ENCODE results near the gene CCL1. TPM values are rescaled to one million over a fixed set of nuclear protein-coding genes. Genes with fewer than 3 reads are reported as not detected.

Gene CCL1
- total RNA-seq, 1 donor from 2014 or later = not detected

DNA sequence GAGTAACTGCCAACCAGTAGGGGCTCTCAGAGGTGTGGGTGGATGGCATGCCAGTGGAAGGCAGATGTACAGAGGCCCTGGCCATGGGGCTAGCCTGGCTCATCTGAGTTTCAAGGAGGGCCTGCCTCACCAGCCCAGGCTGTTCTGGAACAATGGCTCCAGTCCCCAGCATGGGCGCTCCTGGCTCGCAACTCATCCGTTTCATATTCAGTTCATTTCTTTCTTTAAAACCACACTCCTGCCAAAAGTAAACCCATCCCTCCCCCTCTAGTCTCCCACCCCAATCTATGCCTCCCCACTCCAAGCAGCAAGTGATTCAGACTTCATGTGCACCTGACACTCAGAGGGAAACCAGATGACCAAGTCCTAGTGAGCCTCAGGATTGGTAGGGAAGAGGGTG, 4.4 kb downstream of the CCL1 start:
- Mint-ChIP-seq H3K9me3 (no peaks in the 10 kb centered on the region), H3K4me1 (ENCODE audit: unreplicated experiment) (no peaks in the 10 kb centered on the region), H3K27me3 (peaks cover 35% of the 10 kb centered on the region), H3K36me3 (no peaks in the 10 kb centered on the region), H3K4me3 (no peak overlapping the region), H3K27ac (no peak overlapping the region)
- peak; percentile 51 for DNase-seq (ENCODE audit: extremely low spot score, unreplicated experiment)
- TF ChIP-seq CTCF (conservative IDR thresholded peaks at IDR 0.05) = no peak

DNA sequence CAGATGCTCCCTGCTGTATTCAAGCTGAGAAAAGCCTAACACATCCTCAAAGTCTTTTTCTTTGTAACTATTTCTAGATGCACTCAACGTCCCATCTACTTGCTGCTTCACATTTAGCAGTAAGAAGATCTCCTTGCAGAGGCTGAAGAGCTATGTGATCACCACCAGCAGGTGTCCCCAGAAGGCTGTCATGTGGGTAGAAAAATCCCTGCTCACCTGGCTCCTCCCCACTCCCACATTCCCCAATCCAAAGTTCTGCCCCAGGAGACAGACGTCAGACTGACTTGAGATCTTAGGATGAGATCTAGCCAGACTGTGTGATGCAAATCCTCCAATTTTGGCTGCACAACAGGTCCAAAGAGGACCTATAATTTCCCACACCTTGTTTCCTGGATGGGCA, 5.6 kb downstream of the CCL1 start:
- H3K27ac Mint-ChIP-seq = no peak overlapping the region
- TF ChIP-seq CTCF (conservative IDR thresholded peaks at IDR 0.05) = no peak
- no peaks in the 10 kb centered on the region for H3K9me3 Mint-ChIP-seq
- no peak overlapping the region for H3K4me3 Mint-ChIP-seq
- no peak for DNase-seq (ENCODE audit: extremely low spot score, unreplicated experiment)
- no peaks in the 10 kb centered on the region for H3K4me1 Mint-ChIP-seq (ENCODE audit: unreplicated experiment)
- H3K36me3 Mint-ChIP-seq = no peaks in the 10 kb centered on the region
- peaks cover 27% of the 10 kb centered on the region for H3K27me3 Mint-ChIP-seq

DNA sequence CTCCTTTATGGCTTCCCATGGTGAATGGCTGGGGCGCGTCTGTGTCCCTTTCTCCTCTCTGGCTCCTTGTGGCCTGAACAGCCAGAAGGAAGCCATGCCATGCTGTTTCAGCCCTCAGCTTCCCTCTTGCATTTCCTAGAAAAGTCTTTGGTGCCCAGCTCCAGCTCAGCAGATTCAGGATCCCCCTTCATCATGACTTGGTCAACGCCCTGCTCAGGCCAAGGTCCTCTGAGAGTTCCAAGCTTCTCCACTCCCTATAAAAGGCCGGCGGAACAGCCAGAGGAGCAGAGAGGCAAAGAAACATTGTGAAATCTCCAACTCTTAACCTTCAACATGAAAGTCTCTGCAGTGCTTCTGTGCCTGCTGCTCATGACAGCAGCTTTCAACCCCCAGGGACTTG, 6.8 kb downstream of the CCL1 start, which contains the start of gene CCL13:
CCL13 (plus strand) TSS at position 287 of the 400 bp plus-strand sequence; CDS start at position 334, 47 bp downstream.
- Mint-ChIP-seq H3K27ac (no peak within 1 kb of the TSS), H3K27me3 (peaks cover 23% of the 10 kb centered on the region), H3K4me1 (ENCODE audit: unreplicated experiment) (no peaks in the 10 kb centered on the region), H3K4me3 (no peak within 1 kb of the TSS), H3K9me3 (no peaks in the 10 kb centered on the region), H3K36me3 (no peaks in the 10 kb centered on the region)
- no peak for DNase-seq (ENCODE audit: extremely low spot score, unreplicated experiment)
- no peak for TF ChIP-seq CTCF (conservative IDR thresholded peaks at IDR 0.05)

DNA sequence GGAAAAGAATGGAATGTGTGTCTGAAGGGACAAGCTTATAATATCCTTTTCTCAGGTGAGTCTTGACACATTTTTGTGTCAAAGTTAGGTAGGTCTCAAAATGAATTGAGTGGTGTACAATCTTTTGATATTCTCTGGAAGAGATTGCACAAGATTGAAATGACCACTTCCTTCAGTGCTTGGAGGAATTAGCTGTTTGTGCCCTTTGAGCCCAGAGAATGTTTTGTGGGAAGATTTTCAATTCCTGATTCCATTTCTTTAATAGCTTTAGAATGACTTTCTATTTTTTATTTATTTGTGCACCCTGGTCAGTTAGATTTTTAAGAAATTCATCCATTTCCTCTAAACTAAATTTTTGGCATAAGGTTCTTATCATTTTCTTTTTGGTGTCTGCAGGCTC, 8.4 kb downstream of the CCL1 start:
- DNase-seq (ENCODE audit: extremely low spot score, unreplicated experiment) = no peak
- no peak for TF ChIP-seq CTCF (conservative IDR thresholded peaks at IDR 0.05)
- no peaks in the 10 kb centered on the region for H3K36me3 Mint-ChIP-seq
- H3K9me3 Mint-ChIP-seq = no peaks in the 10 kb centered on the region
- H3K4me3 Mint-ChIP-seq = no peak overlapping the region
- no peak overlapping the region for H3K27ac Mint-ChIP-seq
- peaks cover 23% of the 10 kb centered on the region for H3K27me3 Mint-ChIP-seq
- no peaks in the 10 kb centered on the region for H3K4me1 Mint-ChIP-seq (ENCODE audit: unreplicated experiment)

- no peak for TF ChIP-seq CTCF (conservative IDR thresholded peaks at IDR 0.05)
- Mint-ChIP-seq H3K4me1 (ENCODE audit: unreplicated experiment) (no peaks in the 10 kb centered on the region), H3K27ac (no peak overlapping the region), H3K9me3 (no peaks in the 10 kb centered on the region), H3K4me3 (no peak overlapping the region), H3K36me3 (no peaks in the 10 kb centered on the region), H3K27me3 (peaks cover 32% of the 10 kb centered on the region)
- DNase-seq (ENCODE audit: extremely low spot score, unreplicated experiment) = no peak
These were observed 10.8 kb downstream of the CCL1 start for GRCh38 chr17:34352191-34352590.

DNA sequence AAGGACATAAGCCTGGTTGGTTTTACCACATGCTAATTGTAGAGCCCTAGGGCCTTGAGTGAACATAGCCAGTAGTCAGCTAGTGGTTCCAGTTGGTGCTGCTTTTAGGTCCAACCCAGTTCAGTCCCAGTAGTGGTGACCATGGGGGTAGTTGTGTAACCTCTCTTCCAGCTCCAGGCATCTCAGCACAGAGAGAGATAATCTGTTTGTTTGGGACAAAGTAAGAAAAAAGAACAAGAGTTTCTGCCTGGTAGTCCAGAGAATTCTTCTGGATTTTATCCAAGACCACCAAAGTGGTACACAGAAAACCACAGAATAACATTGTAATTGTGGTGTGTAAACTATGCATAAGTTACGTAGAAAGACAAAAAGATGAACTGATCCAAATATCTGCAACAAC, 11.9 kb downstream of the CCL1 start:
- H3K36me3 Mint-ChIP-seq = no peaks in the 10 kb centered on the region
- no peaks in the 10 kb centered on the region for H3K9me3 Mint-ChIP-seq
- H3K4me3 Mint-ChIP-seq = no peak overlapping the region

More for the DNA sequence above, 11.9 kb downstream of the CCL1 start:
- Mint-ChIP-seq H3K27ac (no peak overlapping the region), H3K27me3 (peaks cover 35% of the 10 kb centered on the region), H3K4me1 (ENCODE audit: unreplicated experiment) (no peaks in the 10 kb centered on the region)
- no peak for DNase-seq (ENCODE audit: extremely low spot score, unreplicated experiment)
- no peak for TF ChIP-seq CTCF (conservative IDR thresholded peaks at IDR 0.05)
